CD4-positive, alpha-beta T cell treated with Interleukin-6 at 100 ng/mL for 8 hours (primary cell): ENCODE data around the gene HEXB.
A peak's percentile ranks its signal among the peaks of the same experiment; 100 is the strongest.

ENCODE experiments used
- DNase-seq: peaks from one replicate; pipeline ENCODE4 v3.0.0-alpha.2; 2020; ENCODE audit warnings: mixed read lengths, low spot score

The HEXB gene

DNA sequence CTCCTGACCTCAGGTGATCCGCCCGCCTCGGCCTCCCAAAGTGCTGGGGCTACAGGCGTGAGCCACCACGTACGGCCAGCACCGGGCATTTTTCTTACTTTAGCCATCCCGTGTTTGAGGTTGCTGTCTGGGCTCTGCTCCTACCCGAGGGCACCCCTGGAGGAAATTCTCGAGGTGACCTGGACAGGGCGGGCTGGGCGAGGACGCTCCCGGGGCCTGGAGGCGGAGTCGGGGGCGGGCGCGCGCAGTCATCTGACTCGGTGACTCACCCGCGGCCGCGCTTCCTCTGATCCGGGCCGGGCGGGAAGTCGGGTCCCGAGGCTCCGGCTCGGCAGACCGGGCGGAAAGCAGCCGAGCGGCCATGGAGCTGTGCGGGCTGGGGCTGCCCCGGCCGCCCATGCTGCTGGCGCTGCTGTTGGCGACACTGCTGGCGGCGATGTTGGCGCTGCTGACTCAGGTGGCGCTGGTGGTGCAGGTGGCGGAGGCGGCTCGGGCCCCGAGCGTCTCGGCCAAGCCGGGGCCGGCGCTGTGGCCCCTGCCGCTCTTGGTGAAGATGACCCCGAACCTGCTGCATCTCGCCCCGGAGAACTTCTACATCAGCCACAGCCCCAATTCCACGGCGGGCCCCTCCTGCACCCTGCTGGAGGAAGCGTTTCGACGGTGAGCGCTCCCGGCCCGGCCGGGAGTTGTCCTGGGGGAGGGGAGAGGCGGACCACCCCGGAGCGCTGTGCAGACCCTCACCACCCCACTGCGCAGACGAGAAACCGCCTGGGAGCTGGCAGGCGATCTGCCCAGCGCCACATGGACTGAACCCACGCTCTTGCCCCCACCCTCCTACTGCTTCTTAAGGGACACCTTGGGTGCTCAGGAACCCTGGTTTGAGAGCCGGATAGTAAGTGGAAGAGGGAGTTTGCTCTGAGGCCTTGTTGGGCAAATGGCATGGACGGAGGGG lies at the start of gene HEXB:
TSS of gene HEXB (plus strand) at position 334 of the 952 bp plus-strand sequence. CDS start at position 362, 28 bp downstream.
- DNase-seq, result peak; percentile 81

- DNase-seq, result no peak
Measured at GRCh38 chr5:74636149-74636548, 48.9 kb upstream of the HEXB start.

- no peak for DNase-seq
Measured at GRCh38 chr5:74636552-74636951, 48.5 kb upstream of the HEXB start.

- DNase-seq, result no peak
Measured at GRCh38 chr5:74638544-74638969, 46.5 kb upstream of the HEXB start.

- no peak for DNase-seq
Measured at GRCh38 chr5:74638970-74639806, 45.8 kb upstream of the HEXB start.

GRCh38 chr5:74639807-74640449 lies 45.1 kb upstream of the HEXB start:
- DNase-seq, result peak; percentile 14

- DNase-seq, result peak; percentile 76
Measured at GRCh38 chr5:74640450-74640953, 44.5 kb upstream of the HEXB start, which contains the start of gene ENC1. TSS of gene ENC1 (minus strand) at chr5:74640728. CDS start at chr5:74636485, 4,243 bp downstream.

DNA sequence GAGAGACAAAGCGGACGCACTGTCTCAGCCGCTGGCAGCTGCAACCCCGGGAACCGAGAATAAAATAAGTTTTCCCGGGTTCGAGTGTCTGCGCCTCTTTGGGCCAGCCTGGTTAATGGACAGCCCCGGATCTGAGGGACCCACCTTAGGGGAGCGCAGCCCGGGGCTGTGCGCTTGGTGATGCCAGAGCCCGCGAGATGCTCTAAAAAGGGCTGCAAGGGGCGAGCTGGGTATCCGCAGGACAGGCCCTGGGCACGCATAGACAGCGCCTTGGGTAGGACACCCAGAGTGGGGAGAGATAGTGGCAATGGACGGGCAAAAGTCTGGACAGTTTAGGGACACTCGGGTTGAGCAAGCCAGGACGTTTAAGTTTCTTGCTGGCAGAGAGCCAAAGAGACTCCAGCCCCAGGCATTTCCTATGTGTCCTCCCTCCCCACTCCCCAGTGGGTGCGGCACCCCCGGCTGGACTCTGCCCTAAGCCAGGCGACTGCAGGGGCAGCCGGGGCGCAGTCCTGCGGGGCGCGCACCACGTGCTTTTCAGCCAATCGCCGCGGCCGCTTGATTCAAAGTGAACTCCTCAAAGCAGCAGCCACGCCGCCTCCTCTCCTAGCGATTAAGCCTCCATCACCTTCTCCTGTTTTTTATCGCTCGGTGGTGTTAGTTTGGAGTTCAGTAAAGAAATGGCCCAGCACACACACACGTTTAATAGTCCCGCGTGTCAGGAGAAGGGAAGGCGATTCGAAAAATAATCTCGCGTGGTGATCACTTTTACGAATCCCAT lies 43.9 kb upstream of the HEXB start:
- no peak for DNase-seq

DNA sequence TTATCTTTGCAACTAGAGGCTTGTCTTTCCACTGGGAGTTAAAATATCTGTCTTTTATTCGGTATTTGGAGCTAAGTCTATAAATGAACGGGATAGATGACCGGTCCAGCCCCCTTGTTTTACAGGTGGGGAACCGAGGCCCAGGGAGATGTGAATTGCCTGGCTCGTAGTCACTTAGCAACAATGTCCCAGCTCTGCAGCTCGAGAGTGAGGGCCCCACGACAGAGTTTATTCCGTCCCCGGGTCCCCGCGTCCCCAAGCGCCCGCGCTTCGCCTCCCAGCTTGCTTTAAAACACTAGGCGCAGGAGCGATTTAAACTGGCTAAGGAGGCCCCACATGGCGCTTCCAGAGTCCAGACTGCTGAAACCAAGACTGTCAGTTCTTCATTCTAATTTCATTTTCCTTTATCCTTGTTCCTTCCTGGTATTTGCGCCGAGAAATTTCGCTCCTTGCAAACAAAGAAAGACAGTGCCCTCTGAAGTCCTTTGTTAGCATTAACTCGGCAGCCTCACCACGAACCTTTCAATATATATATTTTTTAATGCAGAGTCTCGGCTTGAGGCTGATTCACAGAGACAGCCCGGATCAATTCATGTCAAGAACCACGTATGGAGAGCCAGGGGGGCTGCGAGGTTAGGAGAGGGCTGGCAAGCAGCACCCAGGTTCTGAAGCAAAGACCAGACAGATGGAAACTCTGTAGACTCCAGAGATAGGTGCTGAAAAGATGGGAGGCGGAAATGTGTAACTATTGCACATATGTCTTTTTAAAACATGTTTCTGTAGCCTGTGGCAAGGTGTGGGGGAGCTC lies 43.1 kb upstream of the HEXB start:
- peak; percentile 18 for DNase-seq

GRCh38 chr5:74642543-74642863 lies 42.5 kb upstream of the HEXB start:
- DNase-seq, result no peak

GRCh38 chr5:74643111-74643562 lies 41.9 kb upstream of the HEXB start:
- no peak for DNase-seq

GRCh38 chr5:74647096-74647495 lies 37.9 kb upstream of the HEXB start:
- DNase-seq, result no peak

DNA sequence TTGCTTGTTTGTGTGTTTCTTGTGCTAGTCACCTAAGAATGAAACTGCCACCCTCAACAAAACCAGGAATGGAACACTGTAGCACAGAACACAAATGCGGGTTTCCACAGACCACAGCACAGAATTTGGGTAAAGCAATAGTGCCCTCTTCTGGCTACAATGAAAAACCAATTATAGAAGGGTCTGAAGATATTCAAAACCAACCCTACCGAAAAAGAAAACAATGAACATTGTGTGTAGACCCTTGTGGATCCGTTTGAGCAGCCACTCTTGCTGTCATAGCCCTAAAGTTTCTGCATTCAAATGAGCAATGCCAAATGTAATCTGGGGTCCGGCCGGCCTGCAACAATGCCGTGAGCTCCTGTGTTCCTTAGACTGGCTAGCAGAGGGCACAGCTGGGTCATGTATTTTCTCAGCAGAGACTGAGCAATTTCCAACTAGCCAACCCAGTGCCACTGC lies 36.2 kb upstream of the HEXB start:
- peak; percentile 51 for DNase-seq

DNA sequence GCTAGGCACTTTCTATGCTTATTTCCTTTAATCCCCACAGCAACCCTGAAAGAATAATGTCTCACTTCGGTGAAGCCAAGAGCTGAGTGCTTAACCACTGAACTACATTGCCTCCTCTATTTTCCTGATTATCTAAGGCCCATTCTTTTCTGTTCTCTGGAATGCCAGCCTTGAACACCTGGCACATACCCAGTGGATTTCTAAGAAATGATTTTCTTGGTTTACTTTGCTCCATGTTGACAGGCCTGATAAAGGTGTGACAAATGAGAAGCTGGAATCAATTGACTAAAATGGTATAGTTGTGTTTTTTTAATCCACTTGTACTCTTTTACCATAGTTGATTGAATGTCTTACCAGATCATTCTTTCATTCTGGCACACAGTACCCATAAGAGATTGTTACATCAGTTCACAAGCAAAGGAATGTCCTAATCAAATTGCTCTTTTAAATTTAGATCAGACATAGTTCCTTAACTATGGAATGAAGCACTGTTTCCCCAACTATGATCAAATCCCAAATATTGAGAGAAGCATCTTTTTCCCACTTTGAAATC lies 35.5 kb upstream of the HEXB start:
- no peak for DNase-seq

GRCh38 chr5:74651710-74652109 lies 33.3 kb upstream of the HEXB start:
- DNase-seq, result no peak

DNA sequence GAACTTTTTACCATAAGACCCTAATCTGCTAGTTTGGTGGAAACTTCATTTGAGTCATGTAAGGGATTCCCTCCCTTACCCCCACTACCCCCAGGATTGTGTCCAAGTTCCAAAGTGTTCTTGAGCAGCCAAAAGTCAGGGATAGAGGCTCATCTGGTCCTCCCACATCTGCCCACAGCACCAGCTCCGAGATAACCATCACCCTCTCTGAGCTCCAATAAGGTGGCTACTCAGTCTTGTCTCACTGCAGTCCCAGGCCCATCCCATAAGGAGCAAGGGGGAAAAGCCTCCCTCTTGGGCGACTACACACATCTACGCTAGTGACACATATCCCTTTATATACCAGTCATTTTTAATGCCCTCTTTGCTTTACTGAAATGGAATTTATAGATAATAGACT lies 32.5 kb upstream of the HEXB start:
- DNase-seq, result no peak

- DNase-seq, result no peak
Measured at GRCh38 chr5:74653991-74654390, 31.0 kb upstream of the HEXB start.

DNA sequence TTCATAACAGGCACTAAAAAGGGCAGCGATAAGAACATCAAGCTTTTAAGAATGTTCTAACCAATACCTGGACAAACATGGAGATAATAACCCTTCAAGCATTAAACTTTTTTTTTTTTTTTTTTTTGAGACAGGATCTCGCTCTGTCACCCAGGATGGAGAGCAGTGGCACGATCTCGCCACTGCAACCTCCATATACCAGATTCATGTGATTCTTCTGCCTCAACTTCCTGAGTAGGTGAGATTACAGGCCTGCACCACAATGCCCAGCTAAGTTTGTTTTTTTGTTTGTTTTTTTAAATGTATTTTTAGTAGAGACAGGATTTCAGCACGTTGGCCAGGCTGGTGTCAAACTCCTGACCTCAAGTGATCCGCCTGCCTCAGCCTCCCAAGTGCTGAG lies 29.8 kb upstream of the HEXB start:
- no peak for DNase-seq

- no peak for DNase-seq
Measured at GRCh38 chr5:74655716-74656115, 29.3 kb upstream of the HEXB start.

DNA sequence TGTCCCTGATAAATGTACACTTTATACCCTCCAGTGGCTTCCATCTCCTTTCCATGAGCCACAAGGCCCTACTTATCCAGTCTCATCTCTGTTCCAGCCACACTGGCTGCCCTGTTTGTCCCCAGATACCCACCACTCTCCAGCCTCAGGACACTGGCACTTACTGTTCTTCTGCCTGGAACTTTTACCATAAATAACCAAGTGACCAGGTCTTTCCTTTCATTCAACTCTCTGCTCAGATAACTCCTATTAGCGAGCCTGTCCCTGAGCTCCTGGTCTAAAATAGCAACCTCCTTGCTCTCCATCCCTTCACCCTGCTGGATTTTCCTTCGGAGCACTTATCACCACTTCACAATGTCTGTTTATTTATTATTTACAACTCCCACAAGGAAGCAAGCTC lies 27.9 kb upstream of the HEXB start:
- no peak for DNase-seq
